HG03354 (cell line): Measurements from ENCODE around the gene ZNF714.
"Not testable (repeated sequence)": the region's sequence is repeated elsewhere in the genome, so short reads cannot be mapped to it uniquely, and the experiment has no call there.

Experiments used
- ATAC-seq: cut with Tn5 transposase; IDR thresholded peaks from one replicate; pipeline ENCODE4 v1.9.1; 2021; ENCODE audit warnings: mild to moderate bottlenecking; ENCODE audit not compliant: unreplicated experiment, poor library complexity, severe bottlenecking

ZNF714 gene

GRCh38 chr19:21128901-21129698, 47.1 kb downstream of the ZNF714 start:
- no peak for ATAC-seq

GRCh38 chr19:21130097-21130775, 48.2 kb downstream of the ZNF714 start:
- no peak for ATAC-seq

- ATAC-seq, result no peak
Observed at GRCh38 chr19:21133633-21134032, 51.6 kb downstream of the ZNF714 start.

GRCh38 chr19:21134934-21135366, 52.9 kb downstream of the ZNF714 start:
- no peak for ATAC-seq

- no peak for ATAC-seq
Observed at GRCh38 chr19:21135433-21135832, 53.4 kb downstream of the ZNF714 start.

GRCh38 chr19:21138130-21138529, 56.1 kb downstream of the ZNF714 start:
- ATAC-seq, result no peak

- not testable (repeated sequence) for ATAC-seq
Observed at GRCh38 chr19:21141006-21141405, 59.0 kb downstream of the ZNF714 start.

GRCh38 chr19:21141787-21142464, 59.9 kb downstream of the ZNF714 start, which contains the start of gene ZNF431:
TSS of gene ZNF431 (plus strand) at chr19:21142040. CDS start at chr19:21142184, 144 bp downstream.
- ATAC-seq, result peak; percentile 99

GRCh38 chr19:21143428-21143827, 61.4 kb downstream of the ZNF714 start:
- no peak for ATAC-seq

GRCh38 chr19:21143854-21144253, 61.9 kb downstream of the ZNF714 start:
- ATAC-seq, result no peak

GRCh38 chr19:21147540-21147939, 65.5 kb downstream of the ZNF714 start:
- no peak for ATAC-seq

GRCh38 chr19:21148681-21149080, 66.7 kb downstream of the ZNF714 start:
- ATAC-seq, result no peak

- ATAC-seq, result no peak
Observed at GRCh38 chr19:21149877-21150276, 67.9 kb downstream of the ZNF714 start.

- no peak for ATAC-seq
Observed at GRCh38 chr19:21151460-21151859, 69.5 kb downstream of the ZNF714 start.

GRCh38 chr19:21158523-21159135, 76.6 kb downstream of the ZNF714 start:
- no peak for ATAC-seq

- no peak for ATAC-seq
Observed at GRCh38 chr19:21164541-21164940, 82.5 kb downstream of the ZNF714 start.

GRCh38 chr19:21166436-21166835, 84.4 kb downstream of the ZNF714 start:
- no peak for ATAC-seq
